HK-2 (cell line): ENCODE measurements around the gene ATL2.
"Not testable (repeated sequence)": the region's sequence is repeated elsewhere in the genome, so short reads cannot be mapped to it uniquely, and the experiment has no call there.

Source experiments
- DNase-seq: peaks from one replicate; pipeline ENCODE4 v3.0.0-alpha.2; 2018; ENCODE audit not compliant: unreplicated experiment

The ATL2 gene

GRCh38 chr2:38327580-38327979, 49.5 kb downstream of the ATL2 start:
- no peak for DNase-seq

- no peak for DNase-seq
Observed at GRCh38 chr2:38323623-38324022, 53.5 kb downstream of the ATL2 start.

GRCh38 chr2:38322224-38322914, 54.7 kb downstream of the ATL2 start:
- DNase-seq, result no peak

GRCh38 chr2:38319240-38319639, 57.8 kb downstream of the ATL2 start:
- DNase-seq, result not testable (repeated sequence)

- DNase-seq, result no peak
Observed at GRCh38 chr2:38317725-38318124, 59.3 kb downstream of the ATL2 start.

- no peak for DNase-seq
Observed at GRCh38 chr2:38315707-38316333, 61.3 kb downstream of the ATL2 start.

- no peak for DNase-seq
Observed at GRCh38 chr2:38308821-38309220, 68.3 kb downstream of the ATL2 start.

GRCh38 chr2:38301969-38302702, 74.9 kb downstream of the ATL2 start:
- DNase-seq, result no peak

GRCh38 chr2:38301340-38301968, 75.6 kb downstream of the ATL2 start:
- DNase-seq, result peak; percentile 22

GRCh38 chr2:38298539-38298938, 78.5 kb downstream of the ATL2 start:
- DNase-seq, result no peak

- DNase-seq, result no peak
Observed at GRCh38 chr2:38296197-38296780, 80.8 kb downstream of the ATL2 start.

GRCh38 chr2:38294597-38294996, 82.5 kb downstream of the ATL2 start:
- no peak for DNase-seq

GRCh38 chr2:38293152-38293865, 83.8 kb downstream of the ATL2 start:
- no peak for DNase-seq

GRCh38 chr2:38290332-38290731, 86.7 kb downstream of the ATL2 start:
- no peak for DNase-seq

- no peak for DNase-seq
Observed at GRCh38 chr2:38284971-38285370, 92.1 kb downstream of the ATL2 start.

GRCh38 chr2:38281095-38281742, 95.9 kb downstream of the ATL2 start:
- DNase-seq, result no peak

- DNase-seq, result peak; percentile 62
Observed at GRCh38 chr2:38279201-38279600, 97.9 kb downstream of the ATL2 start.

GRCh38 chr2:38278117-38278438, 99.0 kb downstream of the ATL2 start:
- not testable (repeated sequence) for DNase-seq

GRCh38 chr2:38277245-38278116, 99.6 kb downstream of the ATL2 start:
- peak; percentile 45 for DNase-seq
